Measurements from ENCODE around the gene LIN7A. TPM values are rescaled to one million over a fixed set of nuclear protein-coding genes. Genes with fewer than 3 reads are reported as not detected.

LIN7A gene
- total and polyA plus RNA-seq, 4 donors = 6.0 to 20.6 (median 9.1) TPM

DNA sequence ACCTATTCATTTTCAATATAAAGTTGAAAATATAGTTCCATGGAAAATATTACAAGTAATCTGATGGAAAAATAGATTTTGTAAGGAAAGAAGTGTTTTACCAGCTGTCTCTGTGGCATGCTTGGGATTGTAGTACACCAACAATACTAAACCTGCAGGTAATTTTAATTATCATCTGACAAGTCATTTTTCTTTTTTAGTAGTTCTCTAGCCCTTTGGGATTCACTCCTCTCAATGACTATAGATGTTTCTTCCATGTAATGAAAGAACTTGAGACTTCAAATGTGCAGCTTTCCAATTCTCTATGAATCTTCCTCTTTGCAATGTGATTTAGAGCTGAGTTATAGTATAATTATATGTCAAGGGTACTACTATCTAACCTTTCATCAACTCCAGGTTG is 14.7 kb upstream of the LIN7A start:
- Histone ChIP-seq H3K4me3 (ENCODE audit: low read depth in 1 of 3, low read length in 3 of 3) (no peak overlapping the region), H3K36me3 (ENCODE audit: control insufficient read depth in 4 of 4, insufficient read depth in 3 of 4, low read depth in 1 of 4, low read length in 3 of 4) (no peaks in the 10 kb centered on the region), H3K9ac (ENCODE audit: low read depth in 1 of 2, low read length in 2 of 2) (no peak overlapping the region), H3K27ac (ENCODE audit: low read depth in 1 of 2, low read length in 2 of 2) (no peak overlapping the region), H3K9me3 (ENCODE audit: control insufficient read depth in 4 of 4, low read length in 3 of 4) (no peaks in the 10 kb centered on the region), H3K4me1 (ENCODE audit: control insufficient read depth in 4 of 4, insufficient read depth in 4 of 4, low read length in 3 of 4) (no peaks in the 10 kb centered on the region), H3K27me3 (ENCODE audit: control insufficient read depth in 4 of 4, insufficient read depth in 4 of 4, low read length in 3 of 4) (no peaks in the 10 kb centered on the region)
- no peak for TF ChIP-seq REST (IDR thresholded peaks at IDR 0.05)
- DNase-seq (ENCODE audit: low spot score) = no peak

DNA sequence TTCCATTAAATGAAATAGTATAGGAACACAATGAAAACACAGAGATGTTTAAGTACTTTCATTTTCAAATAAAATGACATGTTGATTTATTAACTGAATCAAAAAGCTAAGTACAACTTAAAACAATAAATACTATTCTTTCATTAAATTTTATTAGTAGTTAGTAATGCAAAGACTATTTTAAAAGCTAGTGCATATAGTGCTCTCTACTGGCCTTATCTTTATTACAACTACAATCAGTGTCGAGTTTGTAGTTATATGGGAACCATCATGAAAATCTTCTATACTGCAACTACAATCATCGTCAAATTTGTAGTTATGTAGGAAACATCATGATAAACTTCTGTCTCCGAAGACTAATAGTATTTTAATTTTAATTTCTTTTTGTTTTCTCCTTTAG is 8.9 kb upstream of the LIN7A start:
- Histone ChIP-seq H3K27me3 (ENCODE audit: control insufficient read depth in 4 of 4, insufficient read depth in 4 of 4, low read length in 3 of 4) (no peaks in the 10 kb centered on the region), H3K9me3 (ENCODE audit: control insufficient read depth in 4 of 4, low read length in 3 of 4) (no peaks in the 10 kb centered on the region), H3K27ac (ENCODE audit: low read depth in 1 of 2, low read length in 2 of 2) (no peak overlapping the region), H3K4me1 (ENCODE audit: control insufficient read depth in 4 of 4, insufficient read depth in 4 of 4, low read length in 3 of 4) (no peaks in the 10 kb centered on the region), H3K4me3 (ENCODE audit: low read depth in 1 of 3, low read length in 3 of 3) (no peak overlapping the region), H3K36me3 (ENCODE audit: control insufficient read depth in 4 of 4, insufficient read depth in 3 of 4, low read depth in 1 of 4, low read length in 3 of 4) (no peaks in the 10 kb centered on the region), H3K9ac (ENCODE audit: low read depth in 1 of 2, low read length in 2 of 2) (no peak overlapping the region)
- DNase-seq (ENCODE audit: low spot score) = no peak
- 48% methylated on average over 3 of the region's 3 CpGs for WGBS
- TF ChIP-seq, protein P1, sequence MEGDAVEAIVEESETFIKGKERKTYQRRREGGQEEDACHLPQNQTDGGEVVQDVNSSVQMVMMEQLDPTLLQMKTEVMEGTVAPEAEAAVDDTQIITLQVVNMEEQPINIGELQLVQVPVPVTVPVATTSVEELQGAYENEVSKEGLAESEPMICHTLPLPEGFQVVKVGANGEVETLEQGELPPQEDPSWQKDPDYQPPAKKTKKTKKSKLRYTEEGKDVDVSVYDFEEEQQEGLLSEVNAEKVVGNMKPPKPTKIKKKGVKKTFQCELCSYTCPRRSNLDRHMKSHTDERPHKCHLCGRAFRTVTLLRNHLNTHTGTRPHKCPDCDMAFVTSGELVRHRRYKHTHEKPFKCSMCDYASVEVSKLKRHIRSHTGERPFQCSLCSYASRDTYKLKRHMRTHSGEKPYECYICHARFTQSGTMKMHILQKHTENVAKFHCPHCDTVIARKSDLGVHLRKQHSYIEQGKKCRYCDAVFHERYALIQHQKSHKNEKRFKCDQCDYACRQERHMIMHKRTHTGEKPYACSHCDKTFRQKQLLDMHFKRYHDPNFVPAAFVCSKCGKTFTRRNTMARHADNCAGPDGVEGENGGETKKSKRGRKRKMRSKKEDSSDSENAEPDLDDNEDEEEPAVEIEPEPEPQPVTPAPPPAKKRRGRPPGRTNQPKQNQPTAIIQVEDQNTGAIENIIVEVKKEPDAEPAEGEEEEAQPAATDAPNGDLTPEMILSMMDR (IDR thresholded peaks at IDR 0.05; ENCODE audit: low read depth, low read length, missing input control) = peak; percentile 35
- no peak for TF ChIP-seq RXRA (IDR thresholded peaks at IDR 0.05)
- peak; percentile 78 to 80 for TF ChIP-seq RAD21 (IDR thresholded peaks at IDR 0.05)
- TF ChIP-seq TAF1 (conservative IDR thresholded peaks at IDR 0.05) = no peak

DNA sequence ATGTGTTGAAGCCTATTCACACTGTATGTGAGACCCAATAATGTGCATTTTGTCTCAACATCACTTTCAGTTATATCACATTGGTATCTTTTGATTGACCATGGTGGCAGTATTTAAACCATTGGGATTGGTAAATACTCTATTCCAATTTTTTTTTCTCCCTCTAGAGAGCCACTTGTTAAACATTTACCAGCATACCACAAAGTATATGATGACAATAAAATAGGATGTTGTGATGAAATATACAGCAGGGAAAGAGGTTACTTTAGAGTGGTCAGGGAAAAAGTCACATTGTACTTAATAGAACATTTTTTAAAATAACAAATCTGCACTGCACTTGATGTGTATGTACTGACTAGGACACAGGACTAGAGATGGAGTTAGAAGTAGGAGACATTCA is 5.6 kb upstream of the LIN7A start:
- Histone ChIP-seq H3K27ac (ENCODE audit: low read depth in 1 of 2, low read length in 2 of 2) (no peak overlapping the region), H3K4me3 (ENCODE audit: low read depth in 1 of 3, low read length in 3 of 3) (no peak overlapping the region), H3K9me3 (ENCODE audit: control insufficient read depth in 4 of 4, low read length in 3 of 4) (no peaks in the 10 kb centered on the region), H3K4me1 (ENCODE audit: control insufficient read depth in 4 of 4, insufficient read depth in 4 of 4, low read length in 3 of 4) (peaks cover 0 to 13% (median 11%) of the 10 kb centered on the region in 4 donors), H3K36me3 (ENCODE audit: control insufficient read depth in 4 of 4, insufficient read depth in 3 of 4, low read depth in 1 of 4, low read length in 3 of 4) (no peaks in the 10 kb centered on the region), H3K9ac (ENCODE audit: low read depth in 1 of 2, low read length in 2 of 2) (no peak overlapping the region), H3K27me3 (ENCODE audit: control insufficient read depth in 4 of 4, insufficient read depth in 4 of 4, low read length in 3 of 4) (no peaks in the 10 kb centered on the region)
- DNase-seq (ENCODE audit: low spot score) = no peak
- TF ChIP-seq NR2F2 (IDR thresholded peaks at IDR 0.05) = no peak
- no peak for TF ChIP-seq GABPA (IDR thresholded peaks at IDR 0.05 in 1 of 2, conservative IDR thresholded peaks at IDR 0.05 in 1 of 2)
- TF ChIP-seq RAD21 (IDR thresholded peaks at IDR 0.05) = no peak
- TF ChIP-seq EGR1 (IDR thresholded peaks at IDR 0.05; ENCODE audit: low read depth in 2 of 2) = no peak
- no peak for TF ChIP-seq RXRA (IDR thresholded peaks at IDR 0.05)
- TF ChIP-seq REST (IDR thresholded peaks at IDR 0.05) = no peak
- TF ChIP-seq JUND (IDR thresholded peaks at IDR 0.05) = no peak
- TF ChIP-seq ATF3 (IDR thresholded peaks at IDR 0.05) = no peak
- TF ChIP-seq HNF4G (IDR thresholded peaks at IDR 0.05) = no peak
- TF ChIP-seq MAX (IDR thresholded peaks at IDR 0.05) = no peak
- no peak for TF ChIP-seq FOXA2 (IDR thresholded peaks at IDR 0.05)
- TF ChIP-seq HNF4A (conservative IDR thresholded peaks at IDR 0.05) = no peak
- no peak for TF ChIP-seq YY1 (IDR thresholded peaks at IDR 0.05)
- TF ChIP-seq SP1 (IDR thresholded peaks at IDR 0.05) = no peak
- no peak for TF ChIP-seq TAF1 (conservative IDR thresholded peaks at IDR 0.05)
